ENCODE results near the gene ZNF862.

- TF ChIP-seq USF2 (IDR thresholded peaks at IDR 0.05; ENCODE audit: borderline replicate concordance, low read depth, low read length) (no peak), NBN (IDR thresholded peaks at IDR 0.05) (no peak), CEBPB (IDR thresholded peaks at IDR 0.05; ENCODE audit: borderline replicate concordance in 1 of 2, low read depth in 2 of 2, low read length in 2 of 2) (no peak), ATF3 (IDR thresholded peaks at IDR 0.05; ENCODE audit: borderline replicate concordance, extremely low read depth, low read depth, low read length) (no peak), NRF1 (conservative IDR thresholded peaks at IDR 0.05; ENCODE audit: low read depth, low read length) (no peak)
- TF ChIP-seq, protein P1, sequence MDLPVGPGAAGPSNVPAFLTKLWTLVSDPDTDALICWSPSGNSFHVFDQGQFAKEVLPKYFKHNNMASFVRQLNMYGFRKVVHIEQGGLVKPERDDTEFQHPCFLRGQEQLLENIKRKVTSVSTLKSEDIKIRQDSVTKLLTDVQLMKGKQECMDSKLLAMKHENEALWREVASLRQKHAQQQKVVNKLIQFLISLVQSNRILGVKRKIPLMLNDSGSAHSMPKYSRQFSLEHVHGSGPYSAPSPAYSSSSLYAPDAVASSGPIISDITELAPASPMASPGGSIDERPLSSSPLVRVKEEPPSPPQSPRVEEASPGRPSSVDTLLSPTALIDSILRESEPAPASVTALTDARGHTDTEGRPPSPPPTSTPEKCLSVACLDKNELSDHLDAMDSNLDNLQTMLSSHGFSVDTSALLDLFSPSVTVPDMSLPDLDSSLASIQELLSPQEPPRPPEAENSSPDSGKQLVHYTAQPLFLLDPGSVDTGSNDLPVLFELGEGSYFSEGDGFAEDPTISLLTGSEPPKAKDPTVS (IDR thresholded peaks at IDR 0.05; ENCODE audit: low read depth, low read length), result no peak
These were observed 45.8 kb downstream of the ZNF862 start for GRCh38 chr7:149884016-149884415.

Measured in GM12878 (cell line).